Left ventricle myocardium inferior (tissue), 1 donor: Measurements from ENCODE around the gene TRIM42. TPM values are rescaled to one million over a fixed set of nuclear protein-coding genes. Genes with fewer than 3 reads are reported as not detected.

Experiments used
- DNase-seq: peaks from one replicate; pipeline ENCODE4 v3.0.0-alpha.2; 2020
- H3K27ac ChIP-seq: fragments of 200-600 bp; replicated peaks from 2 replicates; pipeline ENCODE4 v1.8.0; 2021
- H3K27me3 ChIP-seq: fragments of 200-600 bp; 2 replicates; pipeline ENCODE4 v1.8.0; 2021; ENCODE audit warnings: low read depth
- H3K36me3 ChIP-seq: fragments of 200-600 bp; 2 replicates; pipeline ENCODE4 v1.8.0; 2021
- H3K4me1 ChIP-seq: fragments of 200-600 bp; 2 replicates; pipeline ENCODE4 v1.8.0; 2021
- H3K4me3 ChIP-seq: fragments of 200-600 bp; 2 replicates; pipeline ENCODE4 v1.8.0; 2021; ENCODE audit warnings: mild to moderate bottlenecking, moderate library complexity
- H3K9me3 ChIP-seq: fragments of 200-600 bp; replicated peaks from 2 replicates; pipeline ENCODE4 v1.8.0; 2021
- CTCF ChIP-seq: fragments of 200-600 bp; IDR thresholded peaks from 2 replicates; pipeline ENCODE4 v1.8.0; 2021; ENCODE audit warnings: antibody characterized with exemption, mild to moderate bottlenecking, borderline replicate concordance
- intact Hi-C: fragments of 100-400 bp; cut with micrococcal nuclease; formaldehyde crosslinking; loops from one replicate; pipeline ENCODE4 v1.11.0; 2022
- long read RNA-seq: library from polyadenylated mRNA; unstranded; transcript quantifications from one replicate; pipeline ENCODE4 v2.0.0, GENCODE V29; 2021
- total RNA-seq: library from RNA; stranded (reverse); fragmentation: NEBNext Ultra II Directional; extraction: Animal tissue kit (Norgen Biotek cat#: 25700); gene quantifications from one replicate; pipeline ENCODE4 v1.2.1, GENCODE V29; 2021
- donor health status: DM: no; HTN: yes; CAD: no; lungs with severe emphysema.

Gene TRIM42
- total RNA-seq, result not detected
- long read RNA-seq, result 0 reads

- H3K4me3 ChIP-seq, result no peak within 1 kb of the TSS
- no peak for DNase-seq
- no peak within 1 kb of the TSS for H3K27ac ChIP-seq
- intact Hi-C loops, result no loop called here
- H3K4me1 ChIP-seq, result no peaks in the 10 kb centered on the region
- H3K36me3 ChIP-seq, result no peaks in the 10 kb centered on the region
- no peaks in the 10 kb centered on the region for H3K27me3 ChIP-seq
- peaks cover 8% of the 10 kb centered on the region for H3K9me3 ChIP-seq
- TF ChIP-seq CTCF, result no peak
Observed at GRCh38 chr3:140677764-140678163, at the start of gene TRIM42. TRIM42 (plus strand) TSS chr3:140678064; CDS start chr3:140678230, 166 bp downstream.

DNA sequence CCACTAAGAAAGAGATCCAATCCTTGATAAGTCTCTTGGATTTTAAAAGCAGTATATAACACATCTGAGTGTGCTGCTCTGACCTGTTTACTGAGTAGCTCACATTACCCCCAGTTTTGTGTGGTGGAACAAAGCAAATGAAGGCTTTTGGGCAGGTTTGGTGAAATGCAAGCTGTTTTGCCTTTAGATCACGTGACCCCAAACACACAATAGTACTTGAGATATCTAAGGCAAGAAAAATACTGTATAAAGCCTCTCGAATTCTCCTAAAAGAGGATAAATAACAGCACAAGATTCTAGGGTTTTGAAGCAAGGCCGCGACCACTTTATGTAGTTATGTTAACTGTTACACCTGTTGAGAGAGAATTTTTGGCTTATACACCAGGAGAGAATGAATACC lies 49.3 kb upstream of the TRIM42 start:
- H3K27ac ChIP-seq, result no peak overlapping the region
- no peaks in the 10 kb centered on the region for H3K9me3 ChIP-seq
- DNase-seq, result no peak
- H3K4me3 ChIP-seq, result no peak overlapping the region
- no peaks in the 10 kb centered on the region for H3K4me1 ChIP-seq
- no peaks in the 10 kb centered on the region for H3K27me3 ChIP-seq
- no peaks in the 10 kb centered on the region for H3K36me3 ChIP-seq
- intact Hi-C loops, result no loop called here
- TF ChIP-seq CTCF, result no peak

- intact Hi-C loops, result no loop called here
- Histone ChIP-seq H3K27me3 (no peaks in the 10 kb centered on the region), H3K27ac (no peak overlapping the region), H3K4me1 (no peaks in the 10 kb centered on the region), H3K4me3 (no peak overlapping the region), H3K9me3 (no peaks in the 10 kb centered on the region), H3K36me3 (no peaks in the 10 kb centered on the region)
- no peak for DNase-seq
- TF ChIP-seq CTCF, result no peak
Observed at GRCh38 chr3:140629357-140630137, 48.3 kb upstream of the TRIM42 start.

- no peak for TF ChIP-seq CTCF
- no peak for DNase-seq
- Histone ChIP-seq H3K27ac (no peak overlapping the region), H3K4me3 (no peak overlapping the region), H3K4me1 (no peaks in the 10 kb centered on the region), H3K9me3 (no peaks in the 10 kb centered on the region), H3K36me3 (no peaks in the 10 kb centered on the region), H3K27me3 (no peaks in the 10 kb centered on the region)
- intact Hi-C loops, result no loop called here
Observed at GRCh38 chr3:140630366-140630765, 47.5 kb upstream of the TRIM42 start.

GRCh38 chr3:140630866-140631265 lies 47.0 kb upstream of the TRIM42 start:
- Histone ChIP-seq H3K27me3 (no peaks in the 10 kb centered on the region), H3K4me1 (no peaks in the 10 kb centered on the region), H3K27ac (no peak overlapping the region), H3K9me3 (no peaks in the 10 kb centered on the region), H3K36me3 (no peaks in the 10 kb centered on the region), H3K4me3 (no peak overlapping the region)
- no peak for TF ChIP-seq CTCF
- intact Hi-C loops, result no loop called here
- DNase-seq, result no peak
